AG04449 (cell line): ENCODE results near the gene WDR46.

Experiments
- CTCF ChIA-PET: fragments of 350-600 bp; formaldehyde crosslinking; extraction: SDS; loops from one replicate; lab custom pipeline; 2021; ENCODE audit warnings: antibody characterized with exemption; lab: Yijun Ruan, JAX
- POLR2A ChIA-PET: fragments of 400-600, 350-600 bp; formaldehyde crosslinking; extraction: SDS; loops from one replicate; lab custom pipeline; 2020; ENCODE audit warnings: antibody characterized with exemption, inconsistent platforms; lab: Yijun Ruan, JAX
- DNase-seq: peaks from one replicate; pipeline ENCODE4 v3.0.0-alpha.2; 2010; ENCODE audit warnings: low read depth, low spot score
- H3K4me3 ChIP-seq: 2 replicates; pipeline ENCODE4 v1.5.1; 2011; ENCODE audit warnings: low read depth, mild to moderate bottlenecking, control low read depth, low read length
- TF ChIP-seq, protein P1 (sequence below): IDR thresholded peaks from one replicate; pipeline ENCODE4 v1.5.1; 2011; ENCODE audit warnings: mild to moderate bottlenecking, moderate library complexity, low read length, control low read depth, inconsistent platforms; ENCODE audit not compliant: insufficient read depth; ENCODE audit errors: missing control alignments

WDR46 gene

DNA sequence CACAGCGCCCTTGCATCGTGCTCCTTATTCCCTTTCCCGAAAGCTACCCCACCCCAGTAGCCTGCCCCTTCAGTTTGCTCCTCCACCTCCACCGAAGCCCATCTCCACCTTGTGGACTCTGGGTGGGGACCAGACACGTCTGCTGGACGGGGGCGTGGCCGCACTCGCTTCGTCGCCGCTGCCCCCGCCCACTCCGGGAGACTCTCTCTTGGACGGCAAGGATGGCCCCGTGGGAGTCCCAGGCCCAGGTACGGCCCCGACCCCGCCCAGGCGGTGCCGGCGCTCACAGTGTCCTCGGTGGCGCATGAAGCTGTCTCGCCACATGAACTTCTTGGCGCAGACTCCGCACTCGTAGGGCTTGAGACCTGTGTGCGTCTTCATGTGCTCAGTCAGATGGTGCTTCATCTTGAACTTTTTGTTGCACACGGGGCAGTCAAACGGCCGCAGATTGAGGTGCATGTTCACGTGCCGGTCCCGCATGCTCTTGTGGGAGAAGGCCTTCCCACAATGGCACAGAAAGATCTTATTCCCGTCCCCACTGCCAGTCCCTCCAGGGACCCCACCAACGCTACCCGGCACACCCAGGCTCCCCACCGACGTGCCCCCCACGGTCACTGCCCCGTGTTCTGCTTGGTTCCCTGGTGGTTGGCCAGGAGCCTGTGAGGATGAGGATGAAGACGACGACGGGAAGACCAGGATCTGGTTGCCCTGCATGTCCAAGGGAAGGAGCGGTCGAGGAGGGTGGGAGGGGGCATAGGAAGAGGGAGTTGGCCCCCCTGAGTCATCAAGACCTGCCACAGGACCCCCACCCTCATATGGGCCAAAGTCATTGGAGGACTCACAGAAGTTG is 26.1 kb upstream of the WDR46 start:
- POLR2A ChIA-PET = no interaction called here
- H3K4me3 ChIP-seq = peak overlapping the region; percentile 96
- CTCF ChIA-PET = interaction anchor here (1.0 to 4.0 kb wide), 2 partner anchors 15 to 75 kb away, joined by 4 to 14 read pairs; no protein-coding TSS in a partner anchor
- TF ChIP-seq, protein P1, sequence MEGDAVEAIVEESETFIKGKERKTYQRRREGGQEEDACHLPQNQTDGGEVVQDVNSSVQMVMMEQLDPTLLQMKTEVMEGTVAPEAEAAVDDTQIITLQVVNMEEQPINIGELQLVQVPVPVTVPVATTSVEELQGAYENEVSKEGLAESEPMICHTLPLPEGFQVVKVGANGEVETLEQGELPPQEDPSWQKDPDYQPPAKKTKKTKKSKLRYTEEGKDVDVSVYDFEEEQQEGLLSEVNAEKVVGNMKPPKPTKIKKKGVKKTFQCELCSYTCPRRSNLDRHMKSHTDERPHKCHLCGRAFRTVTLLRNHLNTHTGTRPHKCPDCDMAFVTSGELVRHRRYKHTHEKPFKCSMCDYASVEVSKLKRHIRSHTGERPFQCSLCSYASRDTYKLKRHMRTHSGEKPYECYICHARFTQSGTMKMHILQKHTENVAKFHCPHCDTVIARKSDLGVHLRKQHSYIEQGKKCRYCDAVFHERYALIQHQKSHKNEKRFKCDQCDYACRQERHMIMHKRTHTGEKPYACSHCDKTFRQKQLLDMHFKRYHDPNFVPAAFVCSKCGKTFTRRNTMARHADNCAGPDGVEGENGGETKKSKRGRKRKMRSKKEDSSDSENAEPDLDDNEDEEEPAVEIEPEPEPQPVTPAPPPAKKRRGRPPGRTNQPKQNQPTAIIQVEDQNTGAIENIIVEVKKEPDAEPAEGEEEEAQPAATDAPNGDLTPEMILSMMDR = no peak
- no peak for DNase-seq

DNA sequence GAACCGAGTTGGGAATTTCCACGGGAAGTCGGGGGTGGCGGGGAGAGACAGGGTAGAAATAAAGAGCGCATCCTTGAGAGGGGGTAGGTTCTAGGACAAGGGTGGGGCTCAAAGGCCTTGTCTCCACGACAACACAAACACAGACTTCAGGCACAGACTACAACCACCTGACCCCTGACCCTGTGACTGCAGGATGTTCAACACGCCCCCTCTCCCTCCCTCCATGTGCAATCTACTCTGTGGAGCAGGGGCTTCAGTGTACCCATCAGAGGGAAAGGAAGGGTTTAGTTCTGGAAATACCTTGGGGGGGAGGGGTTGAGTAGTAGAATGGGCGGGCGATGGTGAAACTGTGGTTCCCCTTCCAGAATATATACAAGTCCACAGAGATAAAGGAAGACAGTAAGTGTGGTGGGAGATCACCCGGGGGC is 25.5 kb upstream of the WDR46 start:
- CTCF ChIA-PET = interaction anchor here (1.0 kb wide), 1 partner anchor 14 kb away, joined by 4 read pairs; no protein-coding TSS in a partner anchor
- POLR2A ChIA-PET = no interaction called here
- peak overlapping the region; percentile 96 for H3K4me3 ChIP-seq
- TF ChIP-seq, protein P1 = no peak
- DNase-seq = no peak

DNA sequence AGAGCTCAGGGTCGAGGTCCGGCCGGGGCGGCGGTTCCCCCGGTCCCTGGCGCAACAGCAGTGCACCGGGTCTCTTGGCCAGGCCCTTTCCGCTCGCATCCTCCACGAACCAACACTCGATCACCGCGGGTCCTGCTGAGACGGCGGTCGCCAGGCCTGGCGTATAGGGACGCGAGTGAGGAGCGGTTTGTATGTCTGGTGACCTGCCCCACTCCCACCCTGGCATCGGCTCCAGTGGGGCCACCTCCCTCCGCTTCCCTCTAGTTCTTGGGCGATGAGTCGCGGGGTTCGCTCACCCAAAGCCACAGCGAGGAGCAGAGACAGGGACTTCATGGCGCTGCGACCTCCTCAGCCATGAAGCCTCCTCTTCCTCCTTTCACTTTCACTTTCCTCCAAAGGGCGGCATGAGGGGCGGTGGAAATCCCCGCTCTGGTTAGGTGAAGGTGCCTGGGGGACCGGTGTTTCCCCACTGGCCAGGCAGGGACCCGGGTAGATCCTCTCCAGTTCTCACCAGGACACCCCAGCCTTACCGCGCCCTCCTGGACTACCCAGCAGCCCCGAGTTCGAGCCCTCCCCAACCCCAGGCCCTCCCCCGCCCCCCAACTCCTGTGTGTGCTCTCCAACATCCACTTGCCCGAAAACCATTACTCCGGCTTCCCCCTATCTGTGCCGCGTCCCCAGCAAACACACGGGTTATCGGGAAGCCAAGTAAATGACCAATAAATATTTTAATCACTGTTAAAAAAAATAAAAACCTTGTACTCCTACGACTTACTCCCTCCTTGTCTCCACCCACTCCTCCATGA is 24.9 kb upstream of the WDR46 start, which contains the start of gene TAPBP:
TSS of gene TAPBP (minus strand) at position 370 of the 806 bp plus-strand sequence. CDS start at position 333, 37 bp downstream.
- peak within 1 kb of the TSS; percentile 96 for H3K4me3 ChIP-seq
- ChIA-PET CTCF (interaction anchor here (3.2 to 4.2 kb wide), 3 partner anchors 12 to 77 kb away, joined by 7 to 37 read pairs (median 19); partner anchors contain the start of gene RGL2), POLR2A (interaction anchor here (1.0 to 2.5 kb wide), 2 partner anchors 15 to 25 kb away, joined by 5 to 10 read pairs; partner anchors contain the start of genes PFDN6, RGL2 and WDR46)
- DNase-seq = no peak
- TF ChIP-seq, protein P1 = no peak

DNA sequence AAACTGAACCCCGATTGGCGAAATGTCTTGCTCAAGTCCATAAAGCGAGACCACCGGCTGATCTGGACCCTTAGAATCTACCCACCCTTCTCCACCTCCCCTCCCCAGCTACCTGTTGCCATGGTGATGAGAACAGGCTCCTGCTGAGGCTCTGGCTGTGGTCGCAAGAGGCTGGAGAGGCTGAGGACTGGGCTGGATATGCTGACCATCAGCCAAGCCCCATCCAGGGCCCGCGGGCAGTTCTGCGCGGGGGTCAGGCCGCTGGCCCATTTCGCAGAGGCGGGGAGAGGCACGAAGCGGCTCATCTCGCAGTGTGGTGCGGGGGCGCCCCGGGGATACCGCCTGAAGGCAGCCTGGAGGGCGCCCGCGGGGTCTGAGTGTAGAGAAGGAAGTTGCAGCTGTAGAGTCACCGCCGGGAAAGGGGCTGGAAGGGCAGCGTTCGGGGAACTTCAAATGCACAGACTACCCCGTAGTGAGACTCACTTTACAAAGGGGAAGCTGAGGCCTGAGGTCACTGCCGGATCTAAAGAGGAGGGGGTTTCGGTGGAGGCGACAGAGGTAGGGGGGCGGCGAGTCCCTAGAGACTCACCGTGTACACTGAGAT is 24.2 kb upstream of the WDR46 start:
- DNase-seq = no peak
- ChIA-PET POLR2A (interaction anchor here (1.0 to 2.5 kb wide), 2 partner anchors 14 to 24 kb away, joined by 5 to 10 read pairs; partner anchors contain the start of genes PFDN6, RGL2 and WDR46), CTCF (interaction anchor here (3.2 to 4.2 kb wide), 3 partner anchors 11 to 77 kb away, joined by 7 to 37 read pairs (median 19); partner anchors contain the start of gene RGL2)
- H3K4me3 ChIP-seq = peak overlapping the region; percentile 96
- TF ChIP-seq, protein P1 = no peak

DNA sequence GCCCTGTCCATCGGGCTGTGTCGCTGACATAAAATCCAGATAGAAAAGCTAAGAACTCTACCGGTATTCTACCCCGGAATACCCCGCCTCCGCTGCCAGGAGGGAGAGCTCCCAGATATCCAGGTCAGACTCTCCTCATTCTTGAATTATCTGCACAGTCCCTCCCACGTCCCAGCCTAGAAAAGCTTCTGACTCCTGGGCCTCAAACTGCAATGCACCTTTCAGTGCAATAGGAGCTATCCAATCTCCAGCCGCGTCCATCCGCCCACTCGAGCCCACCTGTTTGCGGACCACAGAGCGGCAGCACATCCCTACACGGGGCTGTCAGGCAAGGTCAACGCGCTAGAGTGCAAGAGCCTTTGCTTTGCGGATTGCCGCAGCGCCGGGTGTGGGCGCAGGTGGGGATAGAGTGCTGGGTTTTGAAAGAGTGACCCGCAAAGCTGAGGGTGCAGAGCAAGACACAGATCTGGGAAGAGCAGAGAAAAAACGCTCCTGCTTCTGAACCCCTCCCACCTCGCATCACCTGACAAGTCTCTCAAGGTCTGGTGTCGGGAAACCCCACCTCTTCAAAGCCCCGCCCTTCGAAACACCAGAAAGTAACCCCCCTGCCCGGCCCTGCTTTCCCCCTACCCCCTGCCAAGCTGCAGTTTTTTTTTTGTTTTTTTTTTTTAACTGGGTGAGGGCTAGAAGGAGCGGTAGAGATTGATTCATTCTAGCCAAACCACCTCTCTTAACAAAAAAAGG is 23.5 kb upstream of the WDR46 start:
- TF ChIP-seq, protein P1 = no peak
- ChIA-PET CTCF (interaction anchor here (1.4 to 4.2 kb wide), 4 partner anchors 11 to 78 kb away, joined by 4 to 37 read pairs (median 13); partner anchors contain the start of gene RGL2), POLR2A (interaction anchor here (2.0 to 2.5 kb wide), 2 partner anchors 13 to 23 kb away, joined by 10 to 13 read pairs; partner anchors contain the start of genes PFDN6, RGL2 and WDR46)
- peak overlapping the region; percentile 96 for H3K4me3 ChIP-seq
- no peak for DNase-seq
